ENCODE results near the gene ARHGEF18. TPM values are rescaled to one million over a fixed set of nuclear protein-coding genes. Genes with fewer than 3 reads are reported as not detected.

ARHGEF18 gene
- total and polyA plus RNA-seq, 2 donors (not counting 1 experiment from before 2014, with no cell fraction given), result 74.0 to 94.9 TPM

- H3K27me3 Mint-ChIP-seq, result no peaks in the 10 kb centered on the region
- no peaks in the 10 kb centered on the region for H3K9me3 ChIP-seq (ENCODE audit: control extremely low read depth in 1 of 3, control insufficient read depth in 2 of 3, insufficient read depth in 1 of 3, low read length in 2 of 3)
- H3K27me3 ChIP-seq (replicated peaks in 1 of 4; ENCODE audit: control extremely low read depth in 1 of 4, control insufficient read depth in 3 of 4, insufficient read depth in 4 of 4, low read length in 3 of 4), result no peaks in the 10 kb centered on the region
- DNase-seq (peak; percentile 90), ATAC-seq (ENCODE audit: low read depth) (peak; percentile 84)
- peak overlapping the region in 4 of 5 experiments; percentile 36 to 67 (median 60) for H3K4me3 ChIP-seq (ENCODE audit: control extremely low read depth in 1 of 5, extremely low read depth in 1 of 5, insufficient read depth in 1 of 5, low read depth in 2 of 5, low read length in 4 of 5)
- ChIA-PET CTCF (interaction anchor here (0.9 kb wide), 1 partner anchor 11 kb away, joined by 3 read pairs; no protein-coding TSS in a partner anchor), POLR2A (interaction anchor here (0.6 to 0.8 kb wide), 3 partner anchors 46 to 217 kb away, joined by 3 to 8 read pairs (median 4); partner anchors contain the start of gene ARHGEF18)
- intact Hi-C loops (cut with micrococcal nuclease), result loop anchor here (5.0 kb wide), 1 partner anchor 48 kb away; the partner anchor contains the start of gene ARHGEF18
- peaks cover 40 to 44% of the 10 kb centered on the region in 2 donors for H3K4me1 ChIP-seq (ENCODE audit: control insufficient read depth in 2 of 2, insufficient read depth in 2 of 2, low read length in 2 of 2)
- H3K27ac ChIP-seq (ENCODE audit: low read length in 2 of 2), result peak overlapping the region; percentile 30 to 82
- peaks cover 6 to 52% of the 10 kb centered on the region in 2 experiments for H3K36me3 ChIP-seq (replicated peaks in 1 of 2; ENCODE audit: control extremely low read depth in 1 of 2, control insufficient read depth in 1 of 2, extremely low read depth in 1 of 2, insufficient read depth in 2 of 2, low read length in 1 of 2)
- peak overlapping the region; percentile 91 for H3K4me3 Mint-ChIP-seq
- peaks cover 43% of the 10 kb centered on the region for H3K4me1 Mint-ChIP-seq
- TF ChIP-seq EZH2 (IDR thresholded peaks at IDR 0.05; ENCODE audit: borderline replicate concordance, insufficient read depth, low read depth, low read length, poor library complexity, severe bottlenecking) (no peak), CTCF (IDR thresholded peaks at IDR 0.05) (no peak)
- peaks cover 97% of the 10 kb centered on the region for H3K79me2 ChIP-seq (ENCODE audit: control insufficient read depth, insufficient read depth, low read length)
- WGBS (ENCODE audit: insufficient coverage), result 1% methylated on average over 61 of the region's 61 CpGs
- H3K4me2 ChIP-seq (replicated peaks; ENCODE audit: low read depth, low read length, poor library complexity, severe bottlenecking), result peak overlapping the region; percentile 96
- H2AFZ ChIP-seq (ENCODE audit: insufficient read depth, low read depth, low read length, poor library complexity, severe bottlenecking), result peak overlapping the region; percentile 9
- no peaks in the 10 kb centered on the region for H3K9me3 Mint-ChIP-seq (ENCODE audit: insufficient read depth)
- peaks cover 99% of the 10 kb centered on the region for H4K20me1 ChIP-seq (ENCODE audit: control insufficient read depth, insufficient read depth, low read length, poor library complexity, severe bottlenecking)
- peak overlapping the region; percentile 71 for H3K9ac ChIP-seq (ENCODE audit: low read length)
- peak overlapping the region; percentile 84 for H3K27ac Mint-ChIP-seq
These were observed 46.1 kb downstream of the ARHGEF18 start for GRCh38 chr19:7394731-7395359.

Data from B cell (primary cell).